Brain pericyte (primary cell): ENCODE data around the gene SOCS2.
A peak's percentile ranks its signal among the peaks of the same experiment; 100 is the strongest.

Experiments used
- DNase-seq: peaks from one replicate; pipeline ENCODE4 v3.0.0-alpha.2; 2012; ENCODE audit warnings: low read depth, low spot score

The SOCS2 gene

GRCh38 chr12:93567174-93567573, 5.3 kb upstream of the SOCS2 start:
- no peak for DNase-seq

- no peak for DNase-seq
These were observed 4.4 kb upstream of the SOCS2 start for GRCh38 chr12:93568091-93568490.

GRCh38 chr12:93569301-93569655, 3.2 kb upstream of the SOCS2 start:
- no peak for DNase-seq

GRCh38 chr12:93569656-93570551, 2.6 kb upstream of the SOCS2 start:
- peak; percentile 54 for DNase-seq

GRCh38 chr12:93570552-93571364, 1.7 kb upstream of the SOCS2 start:
- peak; percentile 54 for DNase-seq

GRCh38 chr12:93571365-93571924, 1.0 kb upstream of the SOCS2 start:
- no peak for DNase-seq

GRCh38 chr12:93572712-93573551, 457 bp downstream of the SOCS2 start:
- no peak for DNase-seq

- DNase-seq, result no peak
These were observed 1.2 kb downstream of the SOCS2 start for GRCh38 chr12:93573552-93574223.

GRCh38 chr12:93577222-93577621, 4.7 kb downstream of the SOCS2 start:
- DNase-seq, result no peak

GRCh38 chr12:93578221-93578620, 5.7 kb downstream of the SOCS2 start:
- no peak for DNase-seq

GRCh38 chr12:93580682-93581081, 8.2 kb downstream of the SOCS2 start:
- DNase-seq, result no peak

GRCh38 chr12:93581370-93581769, 8.9 kb downstream of the SOCS2 start:
- DNase-seq, result no peak

- DNase-seq, result no peak
These were observed 9.9 kb downstream of the SOCS2 start for GRCh38 chr12:93582351-93582750.

GRCh38 chr12:93583627-93584392, 11.3 kb downstream of the SOCS2 start:
- DNase-seq, result no peak

GRCh38 chr12:93585247-93585646, 12.8 kb downstream of the SOCS2 start:
- DNase-seq, result no peak

GRCh38 chr12:93587611-93588010, 15.1 kb downstream of the SOCS2 start:
- no peak for DNase-seq

GRCh38 chr12:93589081-93589480, 16.6 kb downstream of the SOCS2 start:
- DNase-seq, result no peak

- no peak for DNase-seq
These were observed 18.8 kb downstream of the SOCS2 start for GRCh38 chr12:93591137-93591868.

GRCh38 chr12:93592641-93593406, 20.3 kb downstream of the SOCS2 start:
- no peak for DNase-seq
